H1 (cell line): ENCODE measurements around the gene SPATA7. TPM values are rescaled to one million over a fixed set of nuclear protein-coding genes. Genes with fewer than 3 reads are reported as not detected.

ENCODE experiments used
- CTCF ChIA-PET: fragments of 300-600 bp; sonication (Branson Sonifier 250); formaldehyde crosslinking; loops from one replicate; lab custom pipeline; 2021; ENCODE audit not compliant: partially characterized antibody; lab: Charles Lee
- POLR2A ChIA-PET: fragments of 300-600 bp; sonication (Branson Sonifier 250); formaldehyde crosslinking; loops from one replicate; lab custom pipeline; 2021; ENCODE audit warnings: inconsistent platforms; ENCODE audit not compliant: partially characterized antibody; lab: Charles Lee
- DNase-seq, 2 experiments: peaks; one replicate each; pipeline versions ENCODE4 v3.0.0 to v3.0.0-alpha.2; 2010 to 2022; ENCODE audit warnings: low spot score in 2 of 2, low read depth in 1 of 2, mixed read lengths in 1 of 2
- FAIRE-seq: peaks from 2 replicates; lab custom pipeline; 2011; peaks lifted over from hg19 to GRCh38; lab: Jason Lieb, UNC
- H2AFZ ChIP-seq: 2 replicates; pipeline ENCODE4 v1.8.1; 2012; ENCODE audit warnings: low read length, inconsistent platforms
- H2AK5ac ChIP-seq: 2 replicates; pipeline ENCODE4 v1.6.1; 2013; ENCODE audit warnings: low read depth, low read length
- H2BK120ac ChIP-seq: replicated peaks from 2 replicates; pipeline ENCODE3; 2013; ENCODE audit warnings: low read depth, low read length, inconsistent platforms
- H2BK12ac ChIP-seq: 2 replicates; pipeline ENCODE4 v1.6.1; 2013; ENCODE audit warnings: low read depth, low read length
- H2BK15ac ChIP-seq: 2 replicates; pipeline ENCODE4 v1.6.1; 2013; ENCODE audit warnings: low read length
- H2BK20ac ChIP-seq: 2 replicates; pipeline ENCODE4 v1.6.1; 2013; ENCODE audit warnings: low read length
- H2BK5ac ChIP-seq: 2 replicates; pipeline ENCODE4 v1.6.1; 2013; ENCODE audit warnings: low read depth, low read length
- H3K14ac ChIP-seq: 2 replicates; pipeline ENCODE4 v1.6.1; 2013; ENCODE audit warnings: inconsistent platforms; ENCODE audit not compliant: insufficient read length
- H3K18ac ChIP-seq: 2 replicates; pipeline ENCODE4 v1.6.1; 2013; ENCODE audit warnings: low read length; ENCODE audit errors: extremely low read depth
- H3K23ac ChIP-seq: 2 replicates; pipeline ENCODE4 v1.6.1; 2013; ENCODE audit warnings: inconsistent platforms; ENCODE audit not compliant: insufficient read length
- H3K23me2 ChIP-seq: 2 replicates; pipeline ENCODE4 v1.6.1; 2013; ENCODE audit warnings: low read depth, low read length
- H3K27ac ChIP-seq: 2 replicates; pipeline ENCODE4 v1.6.1; 2011; ENCODE audit warnings: low read depth, low read length, inconsistent platforms
- H3K27me3 ChIP-seq, 4 experiments: replicated peaks in 1 of 4; 1 replicate in 1 of 4; 2 replicates in 3 of 4; pipeline versions ENCODE4 v1.6.1 to v1.8.1; 2011 to 2013; ENCODE audit warnings: low read length in 3 of 4, mild to moderate bottlenecking in 3 of 4, inconsistent platforms in 2 of 4, mixed read lengths in 2 of 4, moderate library complexity in 1 of 4; ENCODE audit not compliant: control insufficient read depth in 3 of 4, insufficient read depth in 3 of 4; ENCODE audit errors: extremely low read depth in 1 of 4
- H3K36me3 ChIP-seq, 4 experiments: 2 replicates each; pipeline versions ENCODE4 v1.6.1 to v1.8.1; 2011 to 2013; ENCODE audit warnings: mild to moderate bottlenecking in 4 of 4, low read length in 3 of 4, moderate library complexity in 2 of 4, control low read depth in 1 of 4, inconsistent platforms in 1 of 4; ENCODE audit not compliant: insufficient read depth in 4 of 4, control insufficient read depth in 2 of 4
- H3K4ac ChIP-seq: replicated peaks from 2 replicates; pipeline ENCODE3; 2013; ENCODE audit warnings: low read length, low read depth, mixed read lengths, inconsistent platforms; ENCODE audit not compliant: insufficient read length
- H3K4me1 ChIP-seq, 4 experiments: replicated peaks in 1 of 4; 1 replicate in 1 of 4; 2 replicates in 3 of 4; pipeline versions ENCODE4 v1.6.1 to v1.8.1; 2011 to 2013; ENCODE audit warnings: low read length in 3 of 4, inconsistent platforms in 2 of 4, mixed read lengths in 1 of 4; ENCODE audit not compliant: insufficient read depth in 4 of 4, control insufficient read depth in 3 of 4
- H3K4me2 ChIP-seq, 2 experiments: 2 replicates each; pipeline versions ENCODE4 v1.6.1 to v1.8.1; 2011 to 2013; ENCODE audit warnings: low read depth in 2 of 2, low read length in 2 of 2, control low read depth in 1 of 2, inconsistent platforms in 1 of 2, mild to moderate bottlenecking in 1 of 2; ENCODE audit not compliant: insufficient read depth in 1 of 2
- H3K4me3 ChIP-seq, 4 experiments: fragments of 200-600, 300-600 bp in 1 of 4; sonication (generic), shearing (Covaris generic), sonication (Bioruptor Twin) in 1 of 4; 2 replicates each; pipeline versions ENCODE4 v1.5.1 to v1.8.1; 2011 to 2016; ENCODE audit warnings: low read length in 4 of 4, low read depth in 3 of 4, control low read depth in 2 of 4, inconsistent platforms in 2 of 4, mild to moderate bottlenecking in 2 of 4, mixed read lengths in 1 of 4, moderate library complexity in 1 of 4; ENCODE audit not compliant: insufficient read depth in 2 of 4; ENCODE audit errors: extremely low read depth in 1 of 4
- H3K56ac ChIP-seq: replicated peaks from 2 replicates; pipeline ENCODE3; 2013; ENCODE audit warnings: low read depth, mild to moderate bottlenecking, mixed read lengths, low read length, inconsistent platforms; ENCODE audit not compliant: insufficient read length
- H3K79me1 ChIP-seq: 2 replicates; pipeline ENCODE4 v1.6.1; 2013; ENCODE audit warnings: low read depth, low read length, control low read depth
- H3K79me2 ChIP-seq, 2 experiments: 2 replicates each; pipeline versions ENCODE4 v1.6.1 to v1.8.1; 2012 to 2013; ENCODE audit warnings: low read length in 2 of 2, mild to moderate bottlenecking in 2 of 2, inconsistent platforms in 1 of 2; ENCODE audit not compliant: insufficient read depth in 2 of 2, control insufficient read depth in 1 of 2
- H3K9ac ChIP-seq, 4 experiments: replicated peaks in 1 of 4; 1 replicate in 1 of 4; 2 replicates in 3 of 4; pipeline versions ENCODE4 v1.6.1 to v1.8.1; 2011 to 2013; ENCODE audit warnings: low read depth in 3 of 4, low read length in 3 of 4, control low read depth in 2 of 4, mild to moderate bottlenecking in 2 of 4, moderate library complexity in 2 of 4, inconsistent platforms in 1 of 4; ENCODE audit errors: extremely low read depth in 1 of 4
- H3K9me3 ChIP-seq, 2 experiments: 2 replicates each; pipeline versions ENCODE4 v1.6.1 to v1.8.1; 2012 to 2013; ENCODE audit warnings: mild to moderate bottlenecking in 2 of 2, moderate library complexity in 2 of 2, control low read depth in 1 of 2, inconsistent platforms in 1 of 2, low read depth in 1 of 2, low read length in 1 of 2, mixed read lengths in 1 of 2; ENCODE audit not compliant: insufficient read depth in 2 of 2
- H4K20me1 ChIP-seq, 2 experiments: replicated peaks in 1 of 2; 2 replicates each; pipeline versions ENCODE3 to v1.8.1; 2011 to 2013; ENCODE audit warnings: inconsistent platforms in 2 of 2, low read length in 2 of 2, mild to moderate bottlenecking in 1 of 2; ENCODE audit not compliant: insufficient read depth in 2 of 2, control insufficient read depth in 1 of 2
- H4K5ac ChIP-seq: 2 replicates; pipeline ENCODE4 v1.6.1; 2013; ENCODE audit warnings: low read length, low read depth, mixed read lengths, inconsistent platforms; ENCODE audit not compliant: insufficient read length
- H4K8ac ChIP-seq: 2 replicates; pipeline ENCODE4 v1.8.0; 2013; ENCODE audit warnings: mild to moderate bottlenecking, moderate library complexity, low read length, inconsistent platforms; ENCODE audit not compliant: insufficient read depth; ENCODE audit errors: extremely low read depth
- H4K91ac ChIP-seq: replicated peaks from 2 replicates; pipeline ENCODE3; 2013; ENCODE audit warnings: low read length, mixed read lengths, inconsistent platforms; ENCODE audit not compliant: insufficient read length
- ASH2L ChIP-seq: fragments of 200-600, 300-600 bp; sonication (generic); IDR thresholded peaks from one replicate; pipeline ENCODE4 v1.7.1; 2017; ENCODE audit warnings: low read length
- BCL11A ChIP-seq, 2 experiments: IDR thresholded peaks; one replicate each; pipeline ENCODE4 v1.6.1; 2011; ENCODE audit warnings: low read depth in 2 of 2, low read length in 2 of 2, mild to moderate bottlenecking in 2 of 2
- BRCA1 ChIP-seq: IDR thresholded peaks from 2 replicates; pipeline ENCODE4 v1.6.1; 2012; ENCODE audit warnings: low read depth, low read length, improper control_type of control experiment
- CBX8 ChIP-seq: fragments of 300-800, 300-1000 bp; sonication (generic); IDR thresholded peaks from 2 replicates; pipeline ENCODE4 v1.7.1; 2016; ENCODE audit warnings: low read depth, low read length, borderline replicate concordance
- KDM5A ChIP-seq: fragments of 200-600 bp; IDR thresholded peaks from 2 replicates; pipeline ENCODE4 v1.7.1; 2012; ENCODE audit warnings: mild to moderate bottlenecking, low read length, inconsistent platforms, mixed read lengths
- NRF1 ChIP-seq: IDR thresholded peaks from 2 replicates; pipeline ENCODE4 v1.6.1; 2011; ENCODE audit warnings: mild to moderate bottlenecking, low read depth, low read length, improper control_type of control experiment
- POLR2A ChIP-seq, 2 experiments: IDR thresholded peaks; 1 replicate in 1 of 2; 2 replicates in 1 of 2; pipeline ENCODE4 v1.6.1; 2011; ENCODE audit warnings: low read depth in 2 of 2, low read length in 2 of 2, mild to moderate bottlenecking in 2 of 2; ENCODE audit errors: control extremely low read depth in 1 of 2
- RFX5 ChIP-seq: IDR thresholded peaks from 2 replicates; pipeline ENCODE4 v1.6.1; 2011; ENCODE audit warnings: low read depth, low read length, improper control_type of control experiment, borderline replicate concordance
- RXRA ChIP-seq: IDR thresholded peaks from 2 replicates; pipeline ENCODE4 v1.6.1; 2011; ENCODE audit warnings: low read depth, mild to moderate bottlenecking, low read length, moderate library complexity; ENCODE audit not compliant: insufficient read depth
- TAF1 ChIP-seq: IDR thresholded peaks from 2 replicates; pipeline ENCODE4 v1.6.1; 2011; ENCODE audit warnings: mild to moderate bottlenecking, low read depth, low read length
- TCF12 ChIP-seq: IDR thresholded peaks from 2 replicates; pipeline ENCODE4 v1.6.1; 2011; ENCODE audit warnings: low read depth, mild to moderate bottlenecking, low read length
- TEAD4 ChIP-seq: IDR thresholded peaks from 2 replicates; pipeline ENCODE4 v1.6.1; 2012; ENCODE audit warnings: low read depth, low read length, inconsistent platforms, mixed read lengths
- WGBS, 2 experiments: shearing (Covaris generic) in 1 of 2; methylation state at CpG; one replicate each; pipeline versions ENCODE4 v1.1.6 to v1.1.7; 2013 to 2015; ENCODE audit warnings: low lambda C conversion rate in 2 of 2, mixed read lengths in 2 of 2, inconsistent platforms in 1 of 2, low coverage in 1 of 2, missing lambda C conversion rate in 1 of 2; ENCODE audit not compliant: insufficient replicate concordance in 2 of 2, insufficient coverage in 1 of 2, insufficient read length in 1 of 2; ENCODE audit errors: extremely low coverage in 1 of 2, missing lambda C conversion rate in 1 of 2; 5-methylcytosine and 5-hydroxymethylcytosine counted together
- polyA plus RNA-seq, 7 experiments: library from polyadenylated mRNA; depleted of rRNA in 3 of 7; stranded (reverse) in 5 of 7; unstranded in 2 of 7; fragments of >200 nt in 5 of 7; fragments of 200-250 nt in 2 of 7; gene quantifications; 1 replicate in 5 of 7; 2 replicates in 1 of 7; 4 replicates in 1 of 7; pipeline versions ENCODE4 v1.2.1 to v1.2.3, GENCODE V29; 2011 to 2013; ENCODE audit warnings: missing spikeins in 2 of 7, mixed read lengths in 2 of 7
- total RNA-seq: library from RNA; stranded (reverse); fragmentation: NEBNext Ultra II Directional; extraction: Animal tissue kit (Norgen Biotek cat#: 25700); gene quantifications from 2 replicates; pipeline ENCODE4 v1.2.1, GENCODE V29; 2021
- TF ChIP-seq, protein P1 (sequence below), 3 experiments: IDR thresholded peaks; 1 replicate in 2 of 3; 2 replicates in 1 of 3; pipeline versions ENCODE4 v1.5.1 to v1.6.1; 2011; ENCODE audit warnings: low read length in 3 of 3, mild to moderate bottlenecking in 3 of 3, inconsistent platforms in 2 of 3, low read depth in 1 of 3, moderate library complexity in 1 of 3; ENCODE audit not compliant: insufficient read depth in 1 of 3; ENCODE audit errors: control extremely low read depth in 1 of 3

The SPATA7 gene
- total and polyA plus RNA-seq, 2 of the 8 experiments (the other 6 are each of a cell fraction or from before 2014, with no cell fraction given) = 3.8 to 6.7 TPM

GRCh38 chr14:88363644-88364043, 21.8 kb upstream of the SPATA7 start:
- ChIA-PET CTCF (interaction anchor here (0.6 to 2.5 kb wide), 5 partner anchors 10 to 189 kb away, joined by 3 to 13 read pairs (median 3); no protein-coding TSS in a partner anchor), POLR2A (interaction anchor here (1.0 to 1.5 kb wide), 2 partner anchors 25 to 40 kb away, joined by 3 read pairs; no protein-coding TSS in a partner anchor)
- Histone ChIP-seq H3K18ac (no peak overlapping the region), H2BK5ac (no peak overlapping the region), H3K56ac (no peak overlapping the region), H3K79me2 (no peaks in the 10 kb centered on the region), H4K20me1 (no peaks in the 10 kb centered on the region), H3K9me3 (no peaks in the 10 kb centered on the region), H2BK15ac (no peak overlapping the region), H3K4me3 (no peak overlapping the region), H3K4ac (no peak overlapping the region), H2BK12ac (no peak overlapping the region), H3K27ac (no peak overlapping the region), H3K23me2 (no peaks in the 10 kb centered on the region), H3K23ac (no peak overlapping the region), H3K4me2 (no peak overlapping the region), H4K8ac (no peak overlapping the region), H2AK5ac (no peak overlapping the region), H2AFZ (no peak overlapping the region), H4K5ac (peak overlapping the region; percentile 47), H3K14ac (no peak overlapping the region), H3K27me3 (no peaks in the 10 kb centered on the region), H3K79me1 (no peaks in the 10 kb centered on the region), H2BK20ac (0 out of 2 replicates have a peak overlapping the region, but pooled peaks have one; percentile 27), H3K4me1 (peaks cover 0 to 17% (median 9%) of the 10 kb centered on the region in 4 experiments; a peak in 5 of 7 replicates), H4K91ac (no peak overlapping the region), H2BK120ac (no peak overlapping the region), H3K36me3 (no peaks in the 10 kb centered on the region), H3K9ac (no peak overlapping the region)
- 90% methylated on average over 4 of the region's 4 CpGs; no CpG with 5 or more reads in 1 of the 2 experiments for WGBS, 2 experiments
- DNase-seq (no peak), FAIRE-seq (no peak)
- TF ChIP-seq POLR2A (IDR thresholded peaks at IDR 0.05; ENCODE audit: control extremely low read depth in 1 of 2, low read depth in 2 of 2, low read length in 2 of 2) = no peak
- TF ChIP-seq RFX5 = no peak
- TF ChIP-seq, protein P1, sequence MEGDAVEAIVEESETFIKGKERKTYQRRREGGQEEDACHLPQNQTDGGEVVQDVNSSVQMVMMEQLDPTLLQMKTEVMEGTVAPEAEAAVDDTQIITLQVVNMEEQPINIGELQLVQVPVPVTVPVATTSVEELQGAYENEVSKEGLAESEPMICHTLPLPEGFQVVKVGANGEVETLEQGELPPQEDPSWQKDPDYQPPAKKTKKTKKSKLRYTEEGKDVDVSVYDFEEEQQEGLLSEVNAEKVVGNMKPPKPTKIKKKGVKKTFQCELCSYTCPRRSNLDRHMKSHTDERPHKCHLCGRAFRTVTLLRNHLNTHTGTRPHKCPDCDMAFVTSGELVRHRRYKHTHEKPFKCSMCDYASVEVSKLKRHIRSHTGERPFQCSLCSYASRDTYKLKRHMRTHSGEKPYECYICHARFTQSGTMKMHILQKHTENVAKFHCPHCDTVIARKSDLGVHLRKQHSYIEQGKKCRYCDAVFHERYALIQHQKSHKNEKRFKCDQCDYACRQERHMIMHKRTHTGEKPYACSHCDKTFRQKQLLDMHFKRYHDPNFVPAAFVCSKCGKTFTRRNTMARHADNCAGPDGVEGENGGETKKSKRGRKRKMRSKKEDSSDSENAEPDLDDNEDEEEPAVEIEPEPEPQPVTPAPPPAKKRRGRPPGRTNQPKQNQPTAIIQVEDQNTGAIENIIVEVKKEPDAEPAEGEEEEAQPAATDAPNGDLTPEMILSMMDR (IDR thresholded peaks at IDR 0.05; ENCODE audit: control extremely low read depth in 1 of 3, insufficient read depth in 1 of 3, low read depth in 1 of 3, low read length in 3 of 3) = no peak
- no peak for TF ChIP-seq TAF1
- no peak for TF ChIP-seq NRF1
- no peak for TF ChIP-seq BCL11A (IDR thresholded peaks at IDR 0.05; ENCODE audit: low read depth in 2 of 2, low read length in 2 of 2)
- no peak for TF ChIP-seq BRCA1
- no peak for TF ChIP-seq TCF12
- TF ChIP-seq RXRA = no peak
- no peak for TF ChIP-seq ASH2L
- no peak for TF ChIP-seq CBX8
- no peak for TF ChIP-seq TEAD4
- TF ChIP-seq KDM5A = no peak
